GM10266 (cell line): ENCODE measurements around the gene CORO6.

ENCODE experiments used
- DNase-seq: peaks from one replicate; pipeline ENCODE4 v3.0.0; 2012; ENCODE audit errors: extremely low spot score
- TF ChIP-seq, protein P1 (sequence below): IDR thresholded peaks from 2 replicates; pipeline ENCODE4 v1.5.1; 2012; ENCODE audit warnings: mild to moderate bottlenecking, low read depth; ENCODE audit not compliant: control insufficient read depth, insufficient read depth; ENCODE audit errors: missing control alignments

Gene CORO6

DNA sequence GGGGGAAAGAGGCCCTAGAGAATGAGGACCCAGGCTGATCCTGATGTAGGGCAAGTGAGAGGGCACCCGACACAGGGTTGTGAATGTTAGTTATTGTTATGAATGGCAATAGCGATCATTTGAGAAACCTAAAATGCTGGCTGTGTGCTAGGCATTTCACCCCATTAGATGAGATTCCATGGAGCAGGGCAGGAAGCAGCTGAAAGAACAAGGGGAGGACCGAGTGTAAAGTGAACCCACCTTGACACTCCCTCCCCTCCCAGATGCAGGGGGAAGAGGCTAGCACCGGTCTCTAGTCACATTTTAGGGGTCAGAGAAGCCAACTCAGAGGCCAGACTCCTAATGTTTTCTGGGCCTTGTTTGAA is 553 bp upstream of the CORO6 start:
- no peak for DNase-seq
- TF ChIP-seq, protein P1, sequence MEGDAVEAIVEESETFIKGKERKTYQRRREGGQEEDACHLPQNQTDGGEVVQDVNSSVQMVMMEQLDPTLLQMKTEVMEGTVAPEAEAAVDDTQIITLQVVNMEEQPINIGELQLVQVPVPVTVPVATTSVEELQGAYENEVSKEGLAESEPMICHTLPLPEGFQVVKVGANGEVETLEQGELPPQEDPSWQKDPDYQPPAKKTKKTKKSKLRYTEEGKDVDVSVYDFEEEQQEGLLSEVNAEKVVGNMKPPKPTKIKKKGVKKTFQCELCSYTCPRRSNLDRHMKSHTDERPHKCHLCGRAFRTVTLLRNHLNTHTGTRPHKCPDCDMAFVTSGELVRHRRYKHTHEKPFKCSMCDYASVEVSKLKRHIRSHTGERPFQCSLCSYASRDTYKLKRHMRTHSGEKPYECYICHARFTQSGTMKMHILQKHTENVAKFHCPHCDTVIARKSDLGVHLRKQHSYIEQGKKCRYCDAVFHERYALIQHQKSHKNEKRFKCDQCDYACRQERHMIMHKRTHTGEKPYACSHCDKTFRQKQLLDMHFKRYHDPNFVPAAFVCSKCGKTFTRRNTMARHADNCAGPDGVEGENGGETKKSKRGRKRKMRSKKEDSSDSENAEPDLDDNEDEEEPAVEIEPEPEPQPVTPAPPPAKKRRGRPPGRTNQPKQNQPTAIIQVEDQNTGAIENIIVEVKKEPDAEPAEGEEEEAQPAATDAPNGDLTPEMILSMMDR = no peak

DNA sequence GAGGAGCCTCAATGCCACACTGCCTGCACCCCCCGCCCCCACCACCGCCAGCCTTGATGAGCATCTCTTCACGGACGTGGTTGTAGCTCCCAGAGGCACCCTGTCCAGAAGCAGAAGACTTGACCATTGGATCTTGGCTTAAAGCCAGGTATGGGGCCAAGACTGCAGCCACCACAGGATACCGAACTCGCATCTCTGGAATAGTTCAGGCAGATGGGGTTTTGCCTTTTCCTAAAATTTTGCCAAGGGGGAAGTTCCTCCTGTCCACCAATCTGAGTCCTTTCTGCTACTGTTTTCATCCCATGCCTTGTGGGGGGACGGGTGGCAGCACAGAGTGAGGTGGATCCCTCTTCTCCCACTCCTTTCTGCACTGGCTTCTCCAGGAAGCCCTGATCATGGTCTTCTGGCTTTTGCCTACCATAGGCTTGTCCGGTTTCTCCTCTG is 939 bp downstream of the CORO6 start:
- TF ChIP-seq, protein P1 = no peak

DNA sequence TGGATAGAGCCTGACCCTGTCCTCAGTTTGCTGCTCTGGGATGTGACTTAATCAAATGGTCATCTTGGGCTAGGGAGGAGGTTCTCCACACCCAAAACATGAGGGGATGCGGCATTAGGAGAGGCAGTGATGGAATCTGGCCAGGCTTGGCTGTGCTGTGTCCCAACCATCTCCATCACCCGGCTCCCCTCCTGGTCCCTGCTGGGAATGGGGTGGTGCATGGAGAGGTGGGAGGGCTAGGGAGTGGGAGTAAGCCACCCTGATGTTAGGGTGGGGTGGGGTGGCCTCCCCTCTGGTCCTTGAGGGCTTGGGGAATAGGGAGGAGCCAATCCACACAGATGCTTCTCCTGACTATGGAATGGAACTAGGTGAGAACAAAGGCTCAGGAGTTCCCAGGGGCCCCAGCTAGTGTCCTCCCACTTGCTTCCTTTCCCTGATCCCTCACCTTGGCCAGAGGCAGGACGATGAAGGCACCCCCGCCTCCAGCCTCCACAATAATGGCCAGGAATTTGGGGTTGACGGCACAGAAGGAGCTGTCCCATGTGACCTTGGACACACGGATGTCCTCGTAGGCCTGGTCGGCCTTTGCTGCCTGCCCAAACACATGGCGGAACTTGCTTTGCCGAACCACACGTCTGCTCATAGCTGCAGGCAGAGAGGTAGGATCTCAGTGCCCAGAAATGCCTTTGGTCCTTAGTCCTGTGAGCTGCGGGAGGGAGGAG is 1.8 kb downstream of the CORO6 start:
- TF ChIP-seq, protein P1 = no peak
- DNase-seq = no peak

More for the DNA sequence above, 939 bp downstream of the CORO6 start:
- no peak for DNase-seq

DNA sequence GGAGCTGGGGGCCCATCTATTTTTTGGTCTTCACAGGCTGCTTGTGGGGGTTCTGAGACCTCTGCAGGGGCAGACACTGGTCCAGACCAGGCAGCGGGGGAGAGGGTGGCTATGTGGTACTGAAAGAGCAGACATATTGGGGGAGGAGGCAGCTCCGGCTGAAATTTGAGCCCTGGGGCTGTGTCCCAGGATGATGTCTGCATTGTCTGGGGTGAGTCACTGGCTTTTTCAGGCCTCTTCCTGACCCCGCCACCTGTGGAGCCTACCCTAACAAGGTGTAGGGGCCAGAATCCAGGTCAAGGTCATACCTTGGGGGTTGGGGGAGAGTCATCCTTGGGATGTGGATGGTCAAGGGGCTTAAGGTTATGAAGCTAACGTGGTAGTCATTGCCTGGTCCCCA is 2.4 kb downstream of the CORO6 start:
- no peak for DNase-seq
- TF ChIP-seq, protein P1 = no peak

DNA sequence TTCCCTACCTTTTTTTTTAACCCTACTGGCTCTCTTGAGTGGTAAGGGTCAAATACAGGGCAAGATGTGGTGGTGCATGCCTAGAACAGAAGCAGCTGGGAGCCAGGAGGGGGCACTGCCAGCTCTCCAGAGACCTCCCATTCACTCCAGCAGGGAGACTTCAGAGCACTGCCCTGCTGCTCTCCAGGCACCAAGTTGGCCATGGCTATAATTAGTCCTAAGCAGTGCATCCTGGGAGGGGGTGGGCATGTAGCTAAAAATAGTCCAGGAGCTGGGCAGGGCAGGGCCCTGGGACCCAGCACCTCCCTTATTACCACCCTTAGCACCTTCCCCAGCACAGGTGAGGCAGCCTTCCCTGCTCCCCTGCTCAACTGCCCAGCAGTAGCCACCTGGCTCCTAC is 3.5 kb downstream of the CORO6 start:
- no peak for DNase-seq
- TF ChIP-seq, protein P1 = peak; percentile 29

DNA sequence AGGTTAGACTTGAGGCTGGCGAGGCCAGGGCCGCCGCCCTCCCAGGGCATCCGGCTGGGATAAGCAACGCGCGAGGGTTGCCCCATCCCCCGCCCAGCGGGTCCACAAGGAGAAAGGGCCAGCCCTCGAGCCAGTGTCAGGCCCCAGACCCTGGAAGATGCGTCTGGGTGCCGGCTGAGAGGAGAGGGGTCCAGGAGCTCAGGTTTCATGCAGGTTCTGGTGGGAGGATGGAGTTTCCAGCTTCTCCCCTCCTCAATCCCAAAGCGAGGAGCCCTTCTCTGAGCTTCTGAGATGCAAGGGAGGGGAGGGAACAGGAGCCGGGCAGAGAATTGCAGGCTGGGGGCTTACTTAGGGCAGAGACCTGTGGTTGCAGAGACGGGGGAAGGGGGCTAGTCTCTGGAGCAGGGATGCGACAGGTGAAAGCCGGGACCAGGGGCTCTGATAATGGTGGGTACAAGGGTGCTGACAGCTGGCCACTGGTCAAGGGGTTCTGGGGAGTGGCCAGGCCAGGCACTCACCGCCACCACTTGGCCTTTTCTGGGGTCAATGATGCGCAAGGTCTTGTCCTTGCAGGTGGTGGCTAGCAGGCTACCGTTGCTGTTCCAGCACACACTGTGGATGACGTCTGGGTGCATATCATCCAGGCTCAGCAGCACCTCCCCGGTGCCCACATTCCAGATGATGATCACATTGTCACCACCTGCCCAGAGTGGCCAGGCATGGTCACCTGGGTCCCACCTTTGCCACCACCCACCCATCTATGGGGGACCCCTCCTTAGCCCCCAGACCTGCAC is 4.2 kb downstream of the CORO6 start:
- DNase-seq = no peak
- TF ChIP-seq, protein P1 = no peak
